Mucosa of descending colon (tissue), 3 donors: ENCODE measurements around the gene FYN. TPM values are rescaled to one million over a fixed set of nuclear protein-coding genes. Genes with fewer than 3 reads are reported as not detected.

Source experiments
- ATAC-seq: fragments of 200-7000 bp; cut with Tn5 transposase; one replicate; pipeline ENCODE4 v1.9.1; 2020; ENCODE audit warnings: mild to moderate bottlenecking, moderate library complexity
- DNase-seq, 3 donors: peaks; one replicate each; pipeline ENCODE4 v3.0.0-alpha.2; 2020
- H3K36me3 ChIP-seq: fragments of 200-600 bp; one replicate; pipeline ENCODE4 v1.8.0; 2021; ENCODE audit warnings: low read depth, mild to moderate bottlenecking
- H3K4me1 ChIP-seq: fragments of 200-600 bp; one replicate; pipeline ENCODE4 v1.8.0; 2021; ENCODE audit warnings: low read depth, mild to moderate bottlenecking
- H3K4me3 ChIP-seq: fragments of 200-600 bp; one replicate; pipeline ENCODE4 v1.8.0; 2021; ENCODE audit warnings: mild to moderate bottlenecking
- H3K9me3 ChIP-seq: fragments of 200-600 bp; one replicate; pipeline ENCODE4 v1.8.0; 2021; ENCODE audit warnings: mild to moderate bottlenecking
- intact Hi-C, 2 donors: fragments of 100-400 bp; cut with DNase I in 1 of 2; cut with micrococcal nuclease in 1 of 2; formaldehyde crosslinking; loops; one replicate each; pipeline versions ENCODE4 v1.11.0 to v1.11.1; 2022; cut with DNase I, micrococcal nuclease
- total RNA-seq, 3 donors: library from RNA; stranded (reverse); fragmentation: NEBNext Ultra II Directional in 2 of 3; extraction: Animal tissue kit (Norgen Biotek cat#: 25700) in 2 of 3; gene quantifications; one replicate each; pipeline versions ENCODE4 v1.2.1 to v1.2.4, GENCODE V29; 2021 to 2023
- TF ChIP-seq, protein P1 (sequence below): fragments of 200-600 bp; IDR thresholded peaks from one replicate; pipeline ENCODE4 v1.8.0; 2022; ENCODE audit warnings: antibody characterized with exemption, mild to moderate bottlenecking
- donor health status: DM: no; HTN: no; CAD: no; lungs with moderate emphysema.
- donor health status: DM: no; HTN: no; CAD: no.
- donor health status: DM: no; HTN: yes; CAD: no.

The FYN gene
- total RNA-seq, 3 donors from 2014 or later = 15.0 to 63.0 (median 24.8) TPM

DNA sequence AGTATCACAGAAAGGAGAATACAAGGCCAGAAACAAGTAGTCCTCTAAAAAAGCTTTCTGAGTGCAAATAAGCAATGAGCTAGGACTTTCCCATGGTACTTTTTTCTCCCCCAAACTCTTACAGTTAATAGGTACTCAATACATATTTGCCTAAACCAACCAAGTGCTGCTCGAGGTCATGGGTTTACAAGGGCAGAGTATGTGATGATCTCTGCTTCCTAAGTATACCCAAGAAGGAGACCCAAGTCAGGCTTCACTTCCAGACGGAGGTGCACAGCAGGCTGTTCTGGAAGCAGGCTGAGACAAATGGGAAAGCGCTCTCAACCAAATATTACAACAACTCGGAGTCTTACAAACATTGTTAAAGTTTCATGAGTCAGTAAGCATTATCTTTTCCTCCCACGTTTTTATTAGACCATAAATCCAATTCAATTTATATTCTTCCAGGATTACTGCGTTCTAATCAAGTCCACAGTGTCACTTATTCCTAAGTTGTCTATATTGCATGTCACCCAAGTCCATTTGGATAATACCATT, 8.1 kb downstream of the FYN start:
- H3K9me3 ChIP-seq = no peaks in the 10 kb centered on the region
- no peaks in the 10 kb centered on the region for H3K36me3 ChIP-seq
- H3K4me3 ChIP-seq = no peak overlapping the region
- DNase-seq (no peak), ATAC-seq (no peak)
- TF ChIP-seq, protein P1, sequence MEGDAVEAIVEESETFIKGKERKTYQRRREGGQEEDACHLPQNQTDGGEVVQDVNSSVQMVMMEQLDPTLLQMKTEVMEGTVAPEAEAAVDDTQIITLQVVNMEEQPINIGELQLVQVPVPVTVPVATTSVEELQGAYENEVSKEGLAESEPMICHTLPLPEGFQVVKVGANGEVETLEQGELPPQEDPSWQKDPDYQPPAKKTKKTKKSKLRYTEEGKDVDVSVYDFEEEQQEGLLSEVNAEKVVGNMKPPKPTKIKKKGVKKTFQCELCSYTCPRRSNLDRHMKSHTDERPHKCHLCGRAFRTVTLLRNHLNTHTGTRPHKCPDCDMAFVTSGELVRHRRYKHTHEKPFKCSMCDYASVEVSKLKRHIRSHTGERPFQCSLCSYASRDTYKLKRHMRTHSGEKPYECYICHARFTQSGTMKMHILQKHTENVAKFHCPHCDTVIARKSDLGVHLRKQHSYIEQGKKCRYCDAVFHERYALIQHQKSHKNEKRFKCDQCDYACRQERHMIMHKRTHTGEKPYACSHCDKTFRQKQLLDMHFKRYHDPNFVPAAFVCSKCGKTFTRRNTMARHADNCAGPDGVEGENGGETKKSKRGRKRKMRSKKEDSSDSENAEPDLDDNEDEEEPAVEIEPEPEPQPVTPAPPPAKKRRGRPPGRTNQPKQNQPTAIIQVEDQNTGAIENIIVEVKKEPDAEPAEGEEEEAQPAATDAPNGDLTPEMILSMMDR = no peak
- intact Hi-C loops = no loop called here
- H3K4me1 ChIP-seq = no peaks in the 10 kb centered on the region

DNA sequence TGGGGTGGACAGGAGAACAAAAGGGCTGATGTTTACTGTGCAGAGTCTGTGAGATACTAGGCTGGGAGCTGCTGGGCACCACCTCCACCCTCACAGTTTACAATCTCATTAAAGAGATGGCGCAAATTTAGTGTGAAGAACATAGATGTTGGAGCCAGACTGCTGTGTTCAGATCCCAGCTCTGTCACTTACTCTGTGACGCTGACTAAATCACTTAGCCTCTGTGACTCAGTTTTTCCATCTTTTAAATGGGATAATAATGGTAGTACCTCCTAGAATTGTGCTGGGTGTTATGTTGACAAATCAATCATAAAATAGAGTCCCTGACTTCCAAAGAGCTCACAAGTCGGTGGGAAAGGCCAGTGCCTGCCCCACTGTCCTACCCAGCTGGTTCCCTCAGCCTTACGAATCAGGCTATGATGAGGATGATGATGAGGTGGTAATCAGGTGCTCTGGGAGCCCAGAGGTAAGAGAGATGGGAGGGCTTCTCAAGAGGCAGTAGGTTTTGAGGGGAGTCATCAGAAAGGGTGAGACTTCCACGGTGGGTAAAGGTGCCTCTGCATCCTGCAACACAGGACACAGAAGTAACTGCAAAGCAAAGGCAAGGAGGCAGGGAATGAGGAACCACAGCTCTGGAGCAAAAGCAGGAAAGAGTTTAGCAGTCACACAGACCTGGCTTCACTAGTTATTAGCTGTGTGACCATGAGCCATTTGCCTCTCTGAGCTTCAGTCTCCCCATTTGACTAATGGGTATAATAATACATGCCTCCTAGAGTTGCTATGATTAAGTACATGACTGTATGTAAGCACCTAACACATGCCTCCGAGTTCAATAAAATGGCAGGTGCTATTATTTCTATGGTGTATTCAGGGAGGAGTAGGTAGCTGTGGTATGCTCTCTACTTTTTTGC, 8.9 kb downstream of the FYN start:
- intact Hi-C loops = no loop called here
- TF ChIP-seq, protein P1 = no peak
- H3K4me3 ChIP-seq = no peak overlapping the region
- no peaks in the 10 kb centered on the region for H3K9me3 ChIP-seq
- H3K36me3 ChIP-seq = no peaks in the 10 kb centered on the region
- DNase-seq (no peak), ATAC-seq (no peak)
- no peaks in the 10 kb centered on the region for H3K4me1 ChIP-seq

DNA sequence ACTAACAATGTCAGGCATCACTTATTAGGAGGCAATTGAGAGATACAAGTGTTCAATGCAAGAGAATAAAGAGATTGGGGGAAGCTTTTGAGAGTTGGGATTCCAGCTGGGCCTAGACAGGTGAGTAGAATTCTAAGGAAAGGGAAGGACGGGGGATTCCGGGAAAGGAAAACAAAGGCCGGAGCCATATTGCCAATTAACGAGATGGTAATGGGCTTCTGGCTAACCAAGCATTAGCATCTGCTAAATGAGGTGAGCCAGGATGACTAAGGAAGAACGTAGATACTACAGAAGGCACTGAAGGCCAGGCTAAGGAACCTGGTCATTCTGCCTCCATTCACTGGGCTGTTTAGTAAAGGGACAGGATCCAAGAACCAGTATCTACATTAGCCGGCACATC, 10.5 kb downstream of the FYN start:
- TF ChIP-seq, protein P1 = no peak
- intact Hi-C loops = no loop called here
- Histone ChIP-seq H3K36me3 (no peaks in the 10 kb centered on the region), H3K4me1 (no peaks in the 10 kb centered on the region), H3K4me3 (no peak overlapping the region), H3K9me3 (no peaks in the 10 kb centered on the region)
- DNase-seq = no peak
- no peak for ATAC-seq

DNA sequence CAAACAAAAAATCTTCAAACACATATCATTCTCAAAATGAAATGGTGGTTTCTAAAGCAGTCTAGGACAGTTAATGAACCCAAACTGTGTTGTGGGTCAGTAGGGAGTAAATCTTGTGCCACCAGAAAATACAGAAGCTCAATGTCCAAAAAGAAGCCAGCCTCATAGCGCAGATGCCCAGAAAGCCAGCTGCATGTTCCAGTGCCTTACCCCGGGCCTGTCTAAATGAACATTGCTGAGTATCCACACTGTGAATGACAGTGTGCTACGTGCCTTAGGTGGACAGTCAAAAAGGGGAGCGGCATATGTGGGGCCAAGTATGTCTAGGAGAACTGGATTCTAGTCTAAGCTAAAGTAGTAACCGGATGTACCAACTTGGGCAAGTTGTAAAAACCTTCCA, 10.9 kb downstream of the FYN start:
- no peaks in the 10 kb centered on the region for H3K4me1 ChIP-seq

DNA sequence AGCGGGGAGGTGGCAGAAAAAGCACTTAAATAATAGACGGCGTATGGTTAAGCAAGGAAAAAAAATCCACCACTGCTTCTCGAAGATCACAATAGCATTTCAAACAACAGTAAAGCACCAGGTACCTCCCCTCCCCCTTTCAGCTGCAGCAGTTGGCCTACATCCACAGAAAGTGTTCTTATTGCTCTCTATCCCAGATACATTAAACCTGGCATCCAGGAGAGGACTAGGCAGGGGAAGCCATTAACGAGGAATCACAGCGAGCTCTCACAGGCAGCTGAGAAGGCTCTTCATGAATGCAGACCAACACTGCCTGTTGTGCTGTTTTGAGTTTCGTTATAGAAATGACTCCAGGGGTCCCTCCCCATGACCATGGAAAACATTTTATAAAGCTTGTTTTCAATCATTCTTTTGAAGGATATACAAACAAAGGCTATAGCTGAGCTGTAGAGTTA, 11.8 kb downstream of the FYN start:
- Histone ChIP-seq H3K36me3 (no peaks in the 10 kb centered on the region), H3K9me3 (no peaks in the 10 kb centered on the region), H3K4me3 (no peak overlapping the region), H3K4me1 (no peaks in the 10 kb centered on the region)
- intact Hi-C loops = no loop called here
- TF ChIP-seq, protein P1 = no peak
- ATAC-seq (no peak), DNase-seq (no peak)

More for the DNA sequence above, 10.9 kb downstream of the FYN start:
- intact Hi-C loops = no loop called here
- DNase-seq = no peak
- no peak for ATAC-seq
- no peak overlapping the region for H3K4me3 ChIP-seq
- H3K9me3 ChIP-seq = no peaks in the 10 kb centered on the region
- TF ChIP-seq, protein P1 = no peak
- H3K36me3 ChIP-seq = no peaks in the 10 kb centered on the region
